Dedifferentiated amniotic fluid mesenchymal stem cell (primary cell): ENCODE data around the gene SLC8A2.

Experiments used
- DNase-seq: peaks from one replicate; pipeline ENCODE4 v3.0.0-alpha.2; 2016; ENCODE audit errors: extremely low spot score

The SLC8A2 gene

DNA sequence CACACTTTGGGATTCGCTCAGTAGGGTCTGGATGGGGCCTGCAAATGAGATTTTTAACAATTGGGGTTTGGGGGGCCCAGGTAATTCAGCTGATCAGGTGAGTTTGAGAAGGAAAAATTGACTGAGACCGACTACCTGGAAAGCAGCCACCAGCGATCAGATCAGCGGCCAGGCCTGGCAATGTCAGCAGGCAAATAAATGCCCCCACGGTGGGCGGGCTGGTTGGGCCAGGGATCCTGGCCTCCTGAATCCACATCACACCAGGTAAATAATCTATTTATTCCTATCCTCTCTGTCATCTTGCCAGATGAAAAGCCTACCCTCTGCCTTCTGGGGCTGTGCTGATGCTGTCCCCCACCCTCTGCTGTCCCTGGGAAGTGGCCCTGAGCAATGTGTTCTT lies 33.8 kb upstream of the SLC8A2 start:
- no peak for DNase-seq

DNA sequence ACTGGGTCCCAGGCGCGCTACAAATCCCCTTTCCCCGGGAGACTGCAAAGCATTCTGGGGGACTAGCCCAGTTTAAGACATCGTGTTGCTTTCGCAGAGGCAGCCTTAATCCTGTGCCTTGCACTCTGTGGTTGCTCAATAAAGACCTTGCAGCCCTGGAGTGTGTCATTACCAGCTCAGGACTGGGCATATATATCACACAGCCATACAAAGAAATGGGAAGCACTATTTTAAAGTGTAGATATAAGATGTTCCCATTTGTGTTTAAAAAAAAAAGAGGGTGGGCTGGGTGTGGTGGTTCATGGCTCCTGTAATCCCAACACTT lies 32.1 kb upstream of the SLC8A2 start:
- DNase-seq = no peak

DNA sequence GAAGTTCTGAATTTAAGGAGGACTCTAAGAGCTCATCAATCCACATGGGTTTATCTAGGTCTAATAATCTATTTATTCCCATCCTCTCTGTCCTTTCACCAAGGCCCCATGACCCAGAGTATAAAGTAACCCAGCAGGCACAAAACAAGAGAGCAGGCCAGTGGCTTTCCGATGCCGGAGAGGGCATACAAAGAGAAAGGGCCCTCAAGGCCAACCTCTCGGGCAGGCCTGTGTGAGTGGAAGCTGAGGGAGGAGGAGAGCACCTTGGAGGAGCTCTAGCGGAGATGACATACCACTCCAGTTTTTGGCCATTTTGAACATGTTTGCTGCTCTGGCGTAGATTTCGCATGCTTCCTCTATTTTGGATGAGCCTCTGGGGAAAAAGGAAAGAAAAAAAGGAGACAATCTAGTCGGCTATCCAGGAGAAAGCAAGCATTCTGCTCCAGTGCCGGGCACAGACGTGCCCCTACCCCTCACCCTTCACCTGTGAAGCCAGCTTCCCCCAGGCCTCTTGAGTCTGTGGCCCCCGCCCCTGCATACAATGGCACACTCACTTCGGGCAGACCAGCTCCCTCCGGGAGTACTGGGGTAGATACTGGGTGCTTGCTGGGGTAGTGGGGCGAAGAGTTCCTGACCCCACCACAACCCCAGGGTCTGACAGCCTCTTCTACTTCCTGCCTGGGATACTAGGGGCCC lies 31.6 kb upstream of the SLC8A2 start:
- DNase-seq = no peak

DNA sequence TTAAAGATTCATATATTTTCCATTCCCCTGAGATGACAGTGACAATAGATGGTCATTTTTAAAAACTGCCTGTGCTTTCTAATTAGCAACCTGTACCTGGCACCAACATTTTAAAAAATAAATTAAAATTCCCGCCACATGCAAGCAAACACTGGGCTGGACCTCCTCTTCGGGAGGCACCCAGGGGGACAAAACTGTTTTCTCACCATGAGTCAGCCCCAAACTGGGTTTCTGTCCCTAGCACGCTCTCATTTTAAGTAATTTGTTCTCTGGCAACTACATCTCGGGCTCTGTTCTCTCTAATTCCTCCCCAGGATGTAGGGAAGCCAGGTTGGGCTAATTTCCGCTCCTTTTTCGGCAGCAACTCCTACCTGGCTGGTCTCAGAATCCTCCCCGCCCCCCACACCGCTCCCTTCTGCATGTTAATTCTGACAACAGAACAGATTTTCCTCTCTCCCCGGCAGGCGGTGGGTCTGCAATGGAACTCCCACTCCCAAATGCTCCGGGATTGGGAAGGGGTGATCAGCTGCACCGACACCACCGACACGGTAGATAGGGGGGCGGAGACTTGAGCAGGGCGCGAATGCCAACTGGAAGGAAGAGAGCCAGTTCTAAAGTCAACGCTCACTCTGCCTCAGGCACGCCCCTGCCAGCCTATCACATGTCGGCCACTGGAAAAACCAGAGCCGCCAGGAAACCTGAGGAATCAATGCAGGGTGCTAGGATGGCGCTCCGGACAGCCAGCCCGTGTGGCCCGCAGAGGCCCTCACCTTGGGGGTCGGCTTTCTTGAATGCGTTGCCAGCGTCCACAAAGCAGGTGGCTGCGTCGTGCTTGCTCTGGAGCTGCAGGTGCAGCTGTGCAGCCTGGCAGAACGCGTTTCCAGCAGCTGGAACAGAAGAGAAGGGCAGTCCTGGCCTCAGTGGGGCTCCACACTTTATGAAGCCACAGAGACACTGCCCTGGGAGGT lies 28.5 kb upstream of the SLC8A2 start:
- DNase-seq = no peak

DNA sequence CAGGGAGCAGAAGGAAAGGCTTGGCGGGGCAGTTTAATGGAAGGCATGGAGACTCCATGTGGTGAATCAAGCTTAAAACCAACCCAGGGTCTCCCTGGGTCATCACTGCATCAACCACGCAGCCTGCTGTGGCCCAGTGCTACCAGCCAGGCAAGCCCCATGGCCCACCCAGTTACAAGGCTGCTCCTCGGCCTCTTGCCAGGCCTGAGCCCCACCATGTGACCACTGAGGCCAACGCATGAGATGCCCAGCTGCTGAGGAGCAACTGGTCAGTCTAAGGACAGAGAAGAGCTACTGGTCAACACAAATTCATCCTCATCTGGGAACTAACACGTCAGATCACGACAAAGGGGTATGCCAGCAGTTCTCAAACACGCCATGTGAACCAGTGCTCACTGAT lies 27.7 kb upstream of the SLC8A2 start:
- DNase-seq = no peak

DNA sequence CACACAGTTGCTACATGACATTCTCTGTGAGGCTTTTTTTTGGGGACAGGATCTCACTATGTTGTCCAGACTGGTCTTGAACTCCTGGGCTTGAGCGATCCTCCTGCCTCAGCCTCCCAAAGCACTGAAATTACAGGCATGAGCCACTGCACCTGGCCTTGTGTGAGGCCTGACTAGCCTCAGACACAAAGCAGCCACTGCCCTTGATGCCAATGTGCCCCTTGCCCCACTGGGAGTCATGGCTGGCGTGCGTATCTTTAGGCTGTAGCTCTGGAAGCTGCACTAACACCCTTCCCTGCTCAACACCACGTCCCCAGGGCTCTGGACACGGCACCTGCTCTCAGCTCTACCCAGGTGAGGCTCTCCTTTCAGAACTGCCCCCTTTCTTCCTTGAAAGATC lies 26.9 kb upstream of the SLC8A2 start:
- no peak for DNase-seq

DNA sequence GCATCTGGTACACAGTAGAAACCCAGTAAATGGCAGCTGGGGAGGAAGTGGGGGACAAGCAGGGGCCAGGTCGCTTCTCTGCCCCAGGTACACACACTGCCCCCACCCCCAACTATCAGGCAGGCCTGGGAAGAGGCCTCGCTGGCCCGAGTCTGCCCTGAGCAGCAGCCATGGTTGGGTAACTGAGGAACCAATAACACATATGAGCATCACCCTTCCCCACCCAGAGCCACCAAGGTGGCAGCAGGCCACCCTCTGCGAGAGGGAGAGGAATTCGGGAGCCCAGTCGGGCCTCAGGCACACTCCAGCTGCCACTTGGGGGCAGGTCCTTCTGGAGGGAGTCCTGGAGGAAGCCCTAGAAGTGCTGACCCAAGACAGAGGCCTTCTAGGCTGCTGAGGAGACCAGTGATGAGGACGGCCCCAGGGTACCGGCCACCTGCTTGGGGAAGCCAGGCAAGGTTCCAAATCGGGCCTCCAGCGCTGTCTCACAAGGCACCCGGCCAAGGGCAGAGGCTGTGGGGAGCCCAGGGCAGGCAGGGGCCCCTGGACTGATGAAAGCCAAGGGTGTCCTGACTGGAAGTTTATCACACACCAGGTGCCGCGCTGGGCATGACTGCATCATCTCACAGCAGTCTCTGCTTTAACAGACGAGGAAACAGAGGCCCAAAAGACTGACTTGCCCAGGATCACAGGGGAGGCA lies 26.3 kb upstream of the SLC8A2 start:
- no peak for DNase-seq

DNA sequence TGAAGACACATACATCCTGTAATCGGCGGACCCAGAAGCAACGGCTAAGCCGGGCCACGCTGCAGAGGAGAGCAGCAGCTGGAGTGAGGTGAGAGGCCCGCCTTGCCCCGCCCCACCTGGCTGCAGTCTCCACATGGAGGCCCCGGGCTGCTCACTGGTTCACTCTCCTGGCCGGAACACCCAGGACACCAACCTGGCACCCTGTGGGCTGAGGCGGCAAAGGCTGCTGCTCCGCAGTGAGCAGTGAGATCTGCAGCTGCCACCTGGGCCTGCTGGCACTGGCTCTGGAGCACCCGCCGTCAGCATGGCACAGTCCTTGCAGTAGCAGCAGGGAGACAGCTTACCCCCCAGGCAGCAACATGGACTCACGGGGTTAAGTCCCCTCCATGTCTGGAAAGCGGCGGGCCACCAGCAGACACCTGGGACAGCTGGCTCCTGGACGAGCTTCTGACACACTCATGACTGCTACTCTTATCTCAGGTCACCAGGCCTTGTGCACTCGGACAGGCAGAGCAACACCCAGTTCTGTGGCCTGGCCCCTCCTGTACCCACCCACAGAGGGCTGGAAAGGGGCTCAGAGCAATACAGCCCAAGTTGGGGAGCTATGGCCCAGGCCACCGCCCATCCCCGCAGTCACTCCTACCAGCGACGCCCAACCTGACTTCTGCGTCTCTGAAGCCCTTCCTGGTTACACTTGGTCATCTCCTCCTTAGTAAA lies 25.5 kb upstream of the SLC8A2 start:
- DNase-seq = no peak

DNA sequence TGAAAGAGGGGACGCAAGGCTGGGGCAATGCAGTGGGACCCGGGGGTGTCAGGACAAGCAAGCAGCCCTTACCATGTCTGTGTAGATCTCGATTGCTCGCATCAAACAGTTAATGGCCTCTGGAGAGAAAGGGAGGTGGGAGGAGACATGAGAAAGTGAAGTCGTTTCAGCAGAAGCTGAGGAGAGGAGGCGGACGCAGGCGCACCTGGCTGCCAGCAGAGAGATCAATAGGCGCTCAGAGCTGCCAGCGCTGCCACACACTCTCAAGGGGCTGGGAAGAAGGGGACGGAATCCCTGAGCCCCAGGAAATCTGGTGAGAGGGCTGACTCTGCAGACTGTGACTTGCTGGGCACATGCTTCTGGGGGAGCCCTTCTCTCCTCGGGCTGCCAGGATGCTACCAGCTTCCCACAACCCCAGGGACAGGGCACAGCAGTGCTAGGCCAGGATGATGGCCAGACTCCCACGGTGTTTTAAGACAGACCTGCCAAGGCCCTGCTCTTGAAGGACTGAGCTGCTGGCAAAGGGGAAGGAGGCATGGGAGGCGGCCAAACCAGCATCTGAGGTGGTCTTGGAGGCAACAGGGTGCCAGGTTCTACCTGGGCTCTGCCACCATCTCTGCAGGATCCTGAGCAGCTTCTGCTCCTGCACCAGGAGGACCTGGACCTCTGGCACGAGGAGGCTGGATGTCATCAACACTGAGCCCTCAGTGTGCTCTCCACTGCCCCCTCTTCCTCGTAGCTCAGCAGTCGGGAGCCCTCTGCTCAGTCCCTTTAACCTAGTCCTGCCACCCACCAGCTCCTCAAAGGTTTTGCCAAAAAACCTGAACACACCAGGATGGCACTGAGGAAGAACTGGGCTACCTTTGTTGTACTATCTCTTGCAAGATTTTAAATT lies 24.0 kb upstream of the SLC8A2 start:
- no peak for DNase-seq

DNA sequence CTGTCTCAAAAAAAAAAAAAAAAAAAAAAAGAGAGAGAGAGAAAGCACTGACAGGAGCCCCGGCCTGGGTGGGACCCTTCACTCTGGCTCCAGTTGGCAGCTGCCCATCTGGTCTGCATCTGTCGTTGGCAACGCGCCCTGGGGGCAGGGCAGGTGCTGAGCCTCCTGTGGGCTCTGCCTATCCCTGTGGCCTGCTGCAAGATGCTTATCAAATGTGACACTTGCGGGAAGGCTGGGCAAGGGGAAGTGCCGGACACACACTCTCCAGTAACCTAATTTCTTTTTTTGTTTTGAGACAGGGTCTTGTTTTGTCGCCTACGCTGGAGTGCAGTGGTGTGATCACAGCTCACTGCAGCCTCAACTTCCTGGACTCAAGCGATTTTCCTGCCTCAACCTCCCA lies 23.0 kb upstream of the SLC8A2 start:
- no peak for DNase-seq

DNA sequence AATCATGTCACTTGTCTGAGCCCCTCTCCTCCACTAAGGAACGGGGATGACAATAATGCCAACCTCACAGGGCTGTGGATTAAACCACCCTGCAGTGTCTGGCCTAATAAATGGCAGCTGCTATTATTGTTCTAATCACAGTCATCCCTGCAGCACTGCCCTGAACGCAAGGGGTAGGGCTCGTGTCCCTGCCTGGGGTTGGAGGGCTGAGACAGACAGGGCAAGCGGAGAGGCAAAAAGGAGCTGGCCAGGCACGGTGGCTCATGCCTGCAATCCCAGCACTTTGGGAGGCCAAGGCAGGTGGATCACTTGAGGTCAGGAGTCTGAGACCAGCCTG lies 22.5 kb upstream of the SLC8A2 start:
- DNase-seq = no peak

DNA sequence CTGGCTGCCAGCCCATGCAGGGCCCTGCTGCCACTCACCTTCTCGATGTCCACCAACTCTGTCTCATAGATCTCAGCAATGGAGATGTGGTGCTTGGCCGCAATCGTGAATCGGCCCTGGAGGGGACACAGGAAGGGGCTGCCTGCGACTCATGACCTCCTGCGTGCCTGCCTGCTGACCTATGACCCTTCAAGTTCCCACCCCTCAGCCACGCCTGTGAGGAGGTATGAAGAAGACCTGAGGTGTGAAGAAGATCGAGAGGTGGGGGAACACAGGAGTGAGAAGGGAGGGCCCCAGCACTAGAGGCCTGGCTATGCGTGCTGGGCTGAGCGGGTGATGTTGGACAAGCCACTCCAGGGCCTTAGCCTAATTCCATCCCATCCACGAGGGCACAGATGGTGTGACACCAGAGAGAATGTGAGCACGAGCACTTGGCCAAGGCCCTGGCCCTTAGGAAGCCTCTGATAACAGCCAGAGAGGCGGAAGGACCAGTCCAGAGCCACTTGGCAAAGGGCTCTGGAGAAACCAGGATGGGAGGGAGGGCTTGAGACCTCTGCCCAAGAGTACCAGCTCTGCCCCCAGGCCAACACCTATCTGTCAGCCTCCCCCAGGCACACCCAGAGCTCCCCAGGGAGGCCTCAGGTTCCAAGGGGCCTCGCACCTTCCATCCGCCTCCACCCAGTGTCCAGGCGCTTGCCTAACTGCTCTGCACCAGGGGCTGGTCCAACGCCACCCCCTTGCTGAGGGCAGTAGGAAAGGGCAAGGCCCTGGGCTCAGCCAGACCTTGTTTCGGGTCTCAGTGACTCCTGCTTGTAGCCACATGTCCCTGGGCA lies 21.9 kb upstream of the SLC8A2 start:
- DNase-seq = no peak

DNA sequence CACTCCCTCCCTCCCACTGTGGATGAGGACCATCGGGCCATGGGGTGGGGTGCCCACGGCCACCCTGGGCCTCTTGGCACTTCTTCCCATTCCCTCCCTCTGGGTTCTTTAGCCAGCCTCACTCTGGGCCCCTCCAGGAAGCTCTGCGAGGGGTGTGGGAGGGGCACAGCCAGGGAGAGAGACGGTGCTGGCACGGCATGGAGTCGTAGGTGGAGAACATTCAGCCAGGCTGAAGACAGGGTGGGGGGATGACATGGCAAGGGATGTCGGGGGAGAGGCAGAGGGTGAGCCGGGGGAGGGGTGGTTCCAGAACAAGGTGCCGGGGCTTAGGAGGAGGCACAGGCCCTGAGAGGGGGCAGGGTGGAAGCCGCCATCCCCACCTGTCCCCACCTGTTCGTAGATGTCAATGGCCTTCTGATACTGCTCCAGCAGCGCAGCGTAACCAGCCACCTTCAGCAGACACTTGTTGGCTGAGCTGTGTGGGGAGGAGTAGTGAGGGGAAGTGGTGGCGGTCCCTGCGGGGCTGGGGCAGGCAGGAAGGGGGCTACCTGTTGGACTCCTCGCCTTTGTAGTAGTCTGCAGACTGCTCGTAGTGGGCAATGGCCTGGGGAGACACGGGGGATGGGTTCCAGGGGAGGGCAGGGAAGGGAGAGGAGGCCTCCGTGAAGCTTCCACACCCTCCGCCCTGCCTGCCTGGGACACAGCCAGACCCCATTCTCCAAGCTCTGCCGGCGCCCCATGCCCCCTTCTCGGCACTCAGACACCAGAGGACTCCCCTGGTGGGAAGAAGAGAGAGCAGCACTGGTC lies 21.1 kb upstream of the SLC8A2 start:
- no peak for DNase-seq

DNA sequence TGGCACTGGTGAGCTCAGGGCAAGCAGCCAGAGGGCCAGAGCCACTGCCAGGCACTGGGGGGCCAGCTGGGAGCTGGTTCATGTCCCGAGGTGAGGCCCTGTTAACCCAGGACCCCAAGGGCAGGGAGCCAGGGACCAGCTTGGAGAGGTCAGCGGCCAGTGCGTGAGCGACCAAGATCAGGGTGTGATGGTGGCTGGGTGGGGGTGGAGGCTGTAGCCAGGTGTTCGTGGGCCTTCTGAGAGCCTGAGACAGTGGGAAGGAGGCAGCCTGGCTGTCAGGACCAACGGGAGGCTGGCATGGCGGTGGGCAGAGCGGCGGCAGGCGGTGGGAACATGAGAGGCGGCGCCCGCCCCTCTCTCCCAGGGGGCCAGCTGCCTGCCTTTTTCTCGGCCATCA lies 20.4 kb upstream of the SLC8A2 start:
- no peak for DNase-seq

DNA sequence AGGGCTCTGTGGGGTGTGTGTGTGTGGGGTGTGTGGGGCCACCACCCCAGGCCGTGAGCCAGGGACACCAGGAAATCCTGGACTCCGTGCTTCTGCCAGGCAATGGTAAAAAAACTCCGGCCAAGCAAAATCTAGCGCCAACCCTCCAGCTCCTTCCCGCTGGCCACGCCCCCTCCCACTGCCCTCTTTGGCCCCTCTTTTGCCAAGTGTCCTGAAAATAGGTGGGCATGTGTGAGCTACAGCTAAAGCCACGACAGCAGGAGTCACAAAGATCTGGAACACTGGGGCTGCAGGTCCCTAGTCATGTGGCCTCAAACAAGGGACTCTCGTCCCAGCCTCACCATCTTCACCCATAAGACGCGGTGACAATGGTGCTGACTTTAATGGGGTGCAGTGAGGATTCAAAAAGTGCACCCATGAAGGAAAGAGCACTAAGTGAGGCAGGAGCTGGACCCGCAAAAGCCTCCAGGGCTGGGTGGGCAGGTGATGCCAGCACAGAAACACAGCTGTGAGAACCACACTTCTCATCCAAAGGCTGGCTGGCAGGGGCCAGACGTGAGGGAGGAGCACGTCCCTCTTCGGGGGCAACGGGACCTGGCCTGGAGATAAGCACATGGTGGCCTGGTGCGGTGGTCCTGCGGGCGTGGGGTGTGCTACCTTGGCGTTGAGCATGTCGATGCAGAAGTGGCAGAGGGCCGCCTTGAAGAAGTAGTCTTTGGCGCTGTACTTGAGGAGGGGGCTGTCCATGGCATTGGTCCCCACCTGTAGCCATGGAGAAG lies 19.9 kb upstream of the SLC8A2 start:
- no peak for DNase-seq

DNA sequence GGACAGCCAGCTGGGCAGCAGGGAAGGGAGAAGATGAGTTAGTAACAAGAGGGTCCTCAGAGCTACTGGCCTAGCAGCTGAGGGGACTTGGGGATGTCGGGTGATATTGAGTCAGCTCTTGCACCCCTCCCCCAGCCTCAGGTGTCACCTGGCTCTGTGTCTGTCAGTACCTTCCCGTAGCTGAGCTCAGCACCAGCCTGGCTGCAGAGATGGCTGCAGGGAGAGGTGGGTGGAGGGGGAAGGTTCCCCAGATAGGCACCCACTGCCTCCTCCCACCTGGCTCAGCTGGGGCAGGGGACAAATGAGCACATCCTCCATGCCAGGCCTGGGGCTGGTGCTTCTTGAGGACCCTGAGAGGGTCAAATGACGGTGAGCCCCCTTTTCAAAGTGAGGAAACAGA lies 19.2 kb upstream of the SLC8A2 start:
- DNase-seq = no peak

DNA sequence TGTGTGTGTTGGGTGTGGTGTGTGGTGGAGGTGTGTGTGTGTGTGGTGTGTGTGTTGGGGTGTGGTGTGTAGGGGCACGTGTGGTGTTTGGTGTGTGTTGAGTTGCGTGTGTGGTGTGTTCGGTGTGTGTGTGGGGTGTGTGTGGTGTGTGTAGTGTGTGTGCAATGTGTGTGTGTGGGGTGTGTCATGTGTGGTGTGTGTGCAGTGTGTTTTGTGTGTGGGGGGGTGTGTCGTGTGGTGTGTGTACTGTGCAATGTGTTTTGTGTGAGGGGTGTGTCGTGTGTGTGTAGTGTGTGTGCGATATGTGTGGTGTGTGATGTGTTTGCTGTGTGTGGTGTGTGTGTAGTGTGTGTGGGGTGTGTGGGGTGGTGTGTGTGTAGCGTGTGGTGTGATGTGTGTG lies 18.3 kb upstream of the SLC8A2 start:
- no peak for DNase-seq

DNA sequence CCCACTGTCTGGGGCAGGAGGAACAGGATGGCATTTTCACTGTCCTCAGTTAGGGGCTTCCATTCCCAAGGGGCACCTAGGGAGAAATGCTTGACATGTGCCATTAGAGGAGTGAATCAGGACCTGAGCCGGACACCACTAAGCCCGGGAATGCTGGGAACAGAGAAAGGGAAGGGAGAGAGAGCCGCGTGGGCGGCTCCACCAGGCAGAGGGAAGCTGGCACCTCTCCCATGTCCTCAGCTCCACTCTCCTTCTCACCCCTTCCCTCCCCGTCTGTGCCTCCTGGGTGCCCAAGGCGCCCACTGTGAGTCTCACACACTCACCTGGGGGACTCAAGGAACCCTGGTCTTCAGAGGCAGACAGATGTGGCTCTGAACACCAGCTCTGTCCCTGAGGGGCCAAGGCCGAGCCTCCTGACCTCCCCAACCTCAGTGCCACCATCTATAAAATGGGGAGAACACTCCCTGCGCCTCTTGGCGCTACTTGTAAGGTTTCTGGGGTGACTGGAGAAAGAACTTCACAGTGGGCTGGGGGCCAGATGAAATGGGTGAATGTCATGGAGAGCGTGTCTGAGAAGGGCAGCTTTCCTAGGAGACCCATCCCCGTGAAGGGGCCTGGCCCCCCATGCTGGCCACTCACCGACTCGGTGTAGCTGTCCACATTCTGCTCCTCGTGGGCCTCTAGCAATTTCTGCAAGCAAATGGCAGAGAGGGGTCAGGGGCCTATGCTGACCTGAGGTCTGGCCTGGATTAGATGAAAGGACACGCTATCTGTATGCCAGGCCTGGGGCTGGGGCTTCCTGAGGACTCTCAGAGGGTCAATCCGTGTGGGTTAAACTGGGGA lies 17.6 kb upstream of the SLC8A2 start:
- DNase-seq = no peak
